Measurements from ENCODE around the gene HAX1.

GRCh38 chr1:154265586-154265985, 6.8 kb upstream of the HAX1 start:
- TF ChIP-seq EZH2phosphoT487 (IDR thresholded peaks at IDR 0.05; ENCODE audit: insufficient read depth, low read depth) = no peak
- no peak for TF ChIP-seq EZH2 (IDR thresholded peaks at IDR 0.05; ENCODE audit: insufficient read depth, poor library complexity, severe bottlenecking)
